Measurements from ENCODE around the gene TMCC1.
"Not testable (repeated sequence)": the region's sequence is repeated elsewhere in the genome, so short reads cannot be mapped to it uniquely, and the experiment has no call there.

Gene TMCC1

GRCh38 chr3:129620828-129621559 is 272.5 kb downstream of the TMCC1 start:
- DNase-seq = no peak

- no peak for DNase-seq
Measured at GRCh38 chr3:129619726-129620162, 273.8 kb downstream of the TMCC1 start.

GRCh38 chr3:129618901-129619671 is 274.4 kb downstream of the TMCC1 start:
- no peak for DNase-seq

- no peak for DNase-seq
Measured at GRCh38 chr3:129618186-129618820, 275.2 kb downstream of the TMCC1 start.

GRCh38 chr3:129617381-129618185 is 275.9 kb downstream of the TMCC1 start:
- no peak for DNase-seq

- DNase-seq = no peak
Measured at GRCh38 chr3:129616713-129617112, 276.8 kb downstream of the TMCC1 start.

GRCh38 chr3:129616291-129616690 is 277.2 kb downstream of the TMCC1 start:
- DNase-seq = no peak

- no peak for DNase-seq
Measured at GRCh38 chr3:129615751-129616281, 277.7 kb downstream of the TMCC1 start.

GRCh38 chr3:129614927-129615363 is 278.6 kb downstream of the TMCC1 start:
- DNase-seq = no peak

- DNase-seq = no peak
Measured at GRCh38 chr3:129614435-129614834, 279.1 kb downstream of the TMCC1 start.

GRCh38 chr3:129613367-129613740 is 280.2 kb downstream of the TMCC1 start:
- DNase-seq = no peak

GRCh38 chr3:129612534-129613366 is 280.8 kb downstream of the TMCC1 start:
- DNase-seq = no peak

GRCh38 chr3:129611812-129612533 is 281.5 kb downstream of the TMCC1 start:
- no peak for DNase-seq

- no peak for DNase-seq
Measured at GRCh38 chr3:129611446-129611800, 282.1 kb downstream of the TMCC1 start.

GRCh38 chr3:129610794-129611445 is 282.6 kb downstream of the TMCC1 start:
- not testable (repeated sequence) for DNase-seq

GRCh38 chr3:129610276-129610675 is 283.2 kb downstream of the TMCC1 start:
- DNase-seq = no peak

- no peak for DNase-seq
Measured at GRCh38 chr3:129609591-129610182, 283.8 kb downstream of the TMCC1 start.

- no peak for DNase-seq
Measured at GRCh38 chr3:129608936-129609590, 284.4 kb downstream of the TMCC1 start.
